GM18951 (cell line): ENCODE measurements around the gene RNF151.

Experiments
- POLR2A ChIP-seq: IDR thresholded peaks from 4 replicates; pipeline ENCODE4 v1.6.1; 2011; ENCODE audit warnings: mild to moderate bottlenecking; ENCODE audit not compliant: insufficient read length, insufficient read depth; ENCODE audit errors: extremely low read depth
- in situ Hi-C: fragments of 300-500 bp; cut with MboI; formaldehyde crosslinking; loops from one replicate; pipeline ENCODE4 v1.12.0; 2022; ENCODE audit warnings: low sequenced_read_pairs, mixed read lengths, inconsistent platforms; ENCODE audit not compliant: unreplicated experiment

Gene RNF151

GRCh38 chr16:1992704-1993317 is 26.2 kb downstream of the RNF151 start:
- TF ChIP-seq POLR2A = no peak
- in situ Hi-C loops = no loop called here

- in situ Hi-C loops = no loop called here
- no peak for TF ChIP-seq POLR2A
Measured at GRCh38 chr16:1993731-1994131, 27.1 kb downstream of the RNF151 start.

GRCh38 chr16:1997494-1998359 is 31.1 kb downstream of the RNF151 start:
- in situ Hi-C loops = no loop called here
- no peak for TF ChIP-seq POLR2A

GRCh38 chr16:1998360-1998835 is 31.7 kb downstream of the RNF151 start:
- in situ Hi-C loops = no loop called here
- TF ChIP-seq POLR2A = no peak

- in situ Hi-C loops = no loop called here
- no peak for TF ChIP-seq POLR2A
Measured at GRCh38 chr16:1998852-1999801, 32.5 kb downstream of the RNF151 start.

- in situ Hi-C loops = no loop called here
- TF ChIP-seq POLR2A = no peak
Measured at GRCh38 chr16:1999866-2000514, 33.3 kb downstream of the RNF151 start.

GRCh38 chr16:2001035-2001434 is 34.4 kb downstream of the RNF151 start:
- in situ Hi-C loops = no loop called here
- no peak for TF ChIP-seq POLR2A

GRCh38 chr16:2001456-2002355 is 35.0 kb downstream of the RNF151 start:
- no peak for TF ChIP-seq POLR2A
- in situ Hi-C loops = no loop called here

- no peak for TF ChIP-seq POLR2A
- in situ Hi-C loops = no loop called here
Measured at GRCh38 chr16:2002406-2003230, 36.0 kb downstream of the RNF151 start.

- no peak for TF ChIP-seq POLR2A
- in situ Hi-C loops = no loop called here
Measured at GRCh38 chr16:2003231-2003826, 36.7 kb downstream of the RNF151 start.

GRCh38 chr16:2003827-2004641 is 37.4 kb downstream of the RNF151 start:
- TF ChIP-seq POLR2A = no peak
- in situ Hi-C loops = no loop called here
